ENCODE results near the gene DYNLT1. TPM values are rescaled to one million over a fixed set of nuclear protein-coding genes. Genes with fewer than 3 reads are reported as not detected.

The DYNLT1 gene
- total and polyA plus RNA-seq, 2 of the 13 experiments (the other 11 are each of a cell fraction or from before 2014, with no cell fraction given): 108 to 171 TPM

GRCh38 chr6:158644231-158645063 is at the start of gene DYNLT1 (continued):
- TF ChIP-seq, protein P1, sequence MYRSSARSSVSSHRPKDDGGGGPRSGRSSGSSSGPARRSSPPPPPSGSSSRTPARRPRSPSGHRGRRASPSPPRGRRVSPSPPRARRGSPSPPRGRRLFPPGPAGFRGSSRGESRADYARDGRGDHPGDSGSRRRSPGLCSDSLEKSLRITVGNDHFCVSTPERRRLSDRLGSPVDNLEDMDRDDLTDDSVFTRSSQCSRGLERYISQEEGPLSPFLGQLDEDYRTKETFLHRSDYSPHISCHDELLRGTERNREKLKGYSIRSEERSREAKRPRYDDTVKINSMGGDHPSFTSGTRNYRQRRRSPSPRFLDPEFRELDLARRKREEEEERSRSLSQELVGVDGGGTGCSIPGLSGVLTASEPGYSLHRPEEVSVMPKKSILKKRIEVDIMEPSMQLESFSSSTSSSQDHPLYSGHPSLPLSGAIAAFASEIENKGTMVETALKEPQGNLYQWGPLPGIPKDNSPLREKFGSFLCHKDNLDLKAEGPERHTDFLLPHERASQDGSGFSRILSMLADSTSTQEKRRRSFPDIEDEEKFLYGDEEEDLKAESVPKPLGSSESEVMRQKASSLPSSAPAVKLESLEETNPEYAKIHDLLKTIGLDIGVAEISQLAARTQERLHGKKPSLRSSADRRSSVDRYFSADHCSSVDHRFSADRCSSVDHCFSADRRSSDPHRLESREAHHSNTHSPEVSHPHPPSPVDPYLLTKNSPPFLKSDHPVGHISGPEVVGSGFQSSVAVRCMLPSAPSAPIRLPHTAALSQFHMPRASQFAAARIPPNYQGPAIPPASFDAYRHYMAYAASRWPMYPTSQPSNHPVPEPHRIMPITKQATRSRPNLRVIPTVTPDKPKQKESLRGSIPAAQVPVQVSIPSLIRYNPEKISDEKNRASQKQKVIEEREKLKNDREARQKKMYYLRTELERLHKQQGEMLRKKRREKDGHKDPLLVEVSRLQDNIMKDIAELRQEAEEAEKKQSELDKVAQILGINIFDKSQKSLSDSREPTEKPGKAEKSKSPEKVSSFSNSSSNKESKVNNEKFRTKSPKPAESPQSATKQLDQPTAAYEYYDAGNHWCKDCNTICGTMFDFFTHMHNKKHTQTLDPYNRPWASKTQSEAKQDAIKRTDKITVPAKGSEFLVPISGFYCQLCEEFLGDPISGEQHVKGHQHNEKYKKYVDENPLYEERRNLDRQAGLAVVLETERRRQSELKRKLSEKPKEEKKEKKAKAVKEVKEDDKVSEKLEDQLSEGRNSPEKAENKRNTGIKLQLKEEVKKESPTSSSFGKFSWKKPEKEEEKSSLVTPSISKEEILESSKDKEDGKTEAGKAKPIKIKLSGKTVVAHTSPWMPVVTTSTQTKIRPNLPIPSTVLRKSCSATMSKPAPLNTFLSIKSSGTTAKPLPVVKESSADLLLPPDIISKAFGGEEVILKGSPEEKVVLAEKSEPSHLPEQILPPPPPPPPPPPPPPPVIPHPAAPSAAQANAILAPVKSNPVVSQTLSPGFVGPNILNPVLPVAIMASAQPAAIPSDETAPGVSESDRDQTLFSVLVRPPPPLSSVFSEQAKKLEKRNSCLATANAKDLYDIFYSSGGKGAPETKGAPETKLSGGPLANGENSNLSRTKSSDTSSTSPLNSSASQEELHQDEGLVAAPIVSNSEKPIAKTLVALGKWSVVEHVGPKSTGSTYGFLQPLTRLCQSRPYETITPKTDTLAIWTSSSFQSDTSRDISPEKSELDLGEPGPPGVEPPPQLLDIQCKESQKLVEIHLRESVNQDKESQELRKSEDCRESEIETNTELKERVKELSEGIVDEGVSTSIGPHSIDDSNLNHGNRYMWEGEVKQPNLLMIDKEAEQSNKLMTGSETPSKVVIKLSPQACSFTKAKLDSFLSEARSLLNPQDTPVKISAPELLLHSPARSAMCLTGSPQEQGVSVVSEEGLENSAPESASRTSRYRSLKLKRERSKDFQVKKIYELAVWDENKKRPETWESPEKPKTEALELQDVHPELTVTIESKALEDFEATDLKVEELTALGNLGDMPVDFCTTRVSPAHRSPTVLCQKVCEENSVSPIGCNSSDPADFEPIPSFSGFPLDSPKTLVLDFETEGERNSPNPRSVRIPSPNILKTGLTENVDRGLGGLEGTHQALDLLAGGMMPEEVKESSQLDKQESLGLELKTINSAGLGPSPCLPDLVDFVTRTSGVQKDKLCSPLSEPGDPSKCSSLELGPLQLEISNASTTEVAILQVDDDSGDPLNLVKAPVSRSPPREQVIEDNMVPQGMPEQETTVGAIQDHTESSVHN (CRISPR knock-in tag; IDR thresholded peaks at IDR 0.05): no peak
- TF ChIP-seq ZNF766 (CRISPR knock-in tag; IDR thresholded peaks at IDR 0.05; ENCODE audit: borderline replicate concordance) (peak; percentile 75; the same call in 1 of the 2 replicates), ZNF678 (CRISPR knock-in tag; IDR thresholded peaks at IDR 0.05) (no peak), ETV5 (CRISPR knock-in tag; IDR thresholded peaks at IDR 0.05; ENCODE audit: borderline replicate concordance) (no peak; the same call in none of the 2 replicates), ZNF331 (CRISPR knock-in tag; IDR thresholded peaks at IDR 0.05) (peak; percentile 42; the same call in 1 of the 2 replicates), SIN3B (IDR thresholded peaks at IDR 0.05; ENCODE audit: low read length) (no peak), SP2 (CRISPR knock-in tag; IDR thresholded peaks at IDR 0.05) (0 out of 2 replicates have a peak, but pooled peaks have one; percentile 50), ZNF180 (CRISPR knock-in tag; IDR thresholded peaks at IDR 0.05; ENCODE audit: borderline replicate concordance, low read depth) (no peak), MAFK (conservative IDR thresholded peaks at IDR 0.05 in 1 of 2, IDR thresholded peaks at IDR 0.05 in 1 of 2; ENCODE audit: low read length in 2 of 2) (no peak), JUND (CRISPR knock-in tag; IDR thresholded peaks at IDR 0.05) (peak; percentile 23; the same call in 1 of the 2 replicates)
- TF ChIP-seq, protein P2, sequence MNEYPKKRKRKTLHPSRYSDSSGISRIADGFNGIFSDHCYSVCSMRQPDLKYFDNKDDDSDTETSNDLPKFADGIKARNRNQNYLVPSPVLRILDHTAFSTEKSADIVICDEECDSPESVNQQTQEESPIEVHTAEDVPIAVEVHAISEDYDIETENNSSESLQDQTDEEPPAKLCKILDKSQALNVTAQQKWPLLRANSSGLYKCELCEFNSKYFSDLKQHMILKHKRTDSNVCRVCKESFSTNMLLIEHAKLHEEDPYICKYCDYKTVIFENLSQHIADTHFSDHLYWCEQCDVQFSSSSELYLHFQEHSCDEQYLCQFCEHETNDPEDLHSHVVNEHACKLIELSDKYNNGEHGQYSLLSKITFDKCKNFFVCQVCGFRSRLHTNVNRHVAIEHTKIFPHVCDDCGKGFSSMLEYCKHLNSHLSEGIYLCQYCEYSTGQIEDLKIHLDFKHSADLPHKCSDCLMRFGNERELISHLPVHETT (CRISPR knock-in tag; conservative IDR thresholded peaks at IDR 0.05): 0 out of 2 replicates have a peak, but pooled peaks have one; percentile 26
- TF ChIP-seq, protein P3, sequence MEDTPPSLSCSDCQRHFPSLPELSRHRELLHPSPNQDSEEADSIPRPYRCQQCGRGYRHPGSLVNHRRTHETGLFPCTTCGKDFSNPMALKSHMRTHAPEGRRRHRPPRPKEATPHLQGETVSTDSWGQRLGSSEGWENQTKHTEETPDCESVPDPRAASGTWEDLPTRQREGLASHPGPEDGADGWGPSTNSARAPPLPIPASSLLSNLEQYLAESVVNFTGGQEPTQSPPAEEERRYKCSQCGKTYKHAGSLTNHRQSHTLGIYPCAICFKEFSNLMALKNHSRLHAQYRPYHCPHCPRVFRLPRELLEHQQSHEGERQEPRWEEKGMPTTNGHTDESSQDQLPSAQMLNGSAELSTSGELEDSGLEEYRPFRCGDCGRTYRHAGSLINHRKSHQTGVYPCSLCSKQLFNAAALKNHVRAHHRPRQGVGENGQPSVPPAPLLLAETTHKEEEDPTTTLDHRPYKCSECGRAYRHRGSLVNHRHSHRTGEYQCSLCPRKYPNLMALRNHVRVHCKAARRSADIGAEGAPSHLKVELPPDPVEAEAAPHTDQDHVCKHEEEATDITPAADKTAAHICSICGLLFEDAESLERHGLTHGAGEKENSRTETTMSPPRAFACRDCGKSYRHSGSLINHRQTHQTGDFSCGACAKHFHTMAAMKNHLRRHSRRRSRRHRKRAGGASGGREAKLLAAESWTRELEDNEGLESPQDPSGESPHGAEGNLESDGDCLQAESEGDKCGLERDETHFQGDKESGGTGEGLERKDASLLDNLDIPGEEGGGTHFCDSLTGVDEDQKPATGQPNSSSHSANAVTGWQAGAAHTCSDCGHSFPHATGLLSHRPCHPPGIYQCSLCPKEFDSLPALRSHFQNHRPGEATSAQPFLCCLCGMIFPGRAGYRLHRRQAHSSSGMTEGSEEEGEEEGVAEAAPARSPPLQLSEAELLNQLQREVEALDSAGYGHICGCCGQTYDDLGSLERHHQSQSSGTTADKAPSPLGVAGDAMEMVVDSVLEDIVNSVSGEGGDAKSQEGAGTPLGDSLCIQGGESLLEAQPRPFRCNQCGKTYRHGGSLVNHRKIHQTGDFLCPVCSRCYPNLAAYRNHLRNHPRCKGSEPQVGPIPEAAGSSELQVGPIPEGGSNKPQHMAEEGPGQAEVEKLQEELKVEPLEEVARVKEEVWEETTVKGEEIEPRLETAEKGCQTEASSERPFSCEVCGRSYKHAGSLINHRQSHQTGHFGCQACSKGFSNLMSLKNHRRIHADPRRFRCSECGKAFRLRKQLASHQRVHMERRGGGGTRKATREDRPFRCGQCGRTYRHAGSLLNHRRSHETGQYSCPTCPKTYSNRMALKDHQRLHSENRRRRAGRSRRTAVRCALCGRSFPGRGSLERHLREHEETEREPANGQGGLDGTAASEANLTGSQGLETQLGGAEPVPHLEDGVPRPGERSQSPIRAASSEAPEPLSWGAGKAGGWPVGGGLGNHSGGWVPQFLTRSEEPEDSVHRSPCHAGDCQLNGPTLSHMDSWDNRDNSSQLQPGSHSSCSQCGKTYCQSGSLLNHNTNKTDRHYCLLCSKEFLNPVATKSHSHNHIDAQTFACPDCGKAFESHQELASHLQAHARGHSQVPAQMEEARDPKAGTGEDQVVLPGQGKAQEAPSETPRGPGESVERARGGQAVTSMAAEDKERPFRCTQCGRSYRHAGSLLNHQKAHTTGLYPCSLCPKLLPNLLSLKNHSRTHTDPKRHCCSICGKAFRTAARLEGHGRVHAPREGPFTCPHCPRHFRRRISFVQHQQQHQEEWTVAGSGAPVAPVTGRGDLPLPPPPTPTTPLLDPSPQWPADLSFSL (CRISPR knock-in tag; IDR thresholded peaks at IDR 0.05): no peak
